ENCODE results near the gene ATXN7.

Gene ATXN7

GRCh38 chr3:63905731-63906620, 42.3 kb downstream of the ATXN7 start:
- DNase-seq = no peak

DNA sequence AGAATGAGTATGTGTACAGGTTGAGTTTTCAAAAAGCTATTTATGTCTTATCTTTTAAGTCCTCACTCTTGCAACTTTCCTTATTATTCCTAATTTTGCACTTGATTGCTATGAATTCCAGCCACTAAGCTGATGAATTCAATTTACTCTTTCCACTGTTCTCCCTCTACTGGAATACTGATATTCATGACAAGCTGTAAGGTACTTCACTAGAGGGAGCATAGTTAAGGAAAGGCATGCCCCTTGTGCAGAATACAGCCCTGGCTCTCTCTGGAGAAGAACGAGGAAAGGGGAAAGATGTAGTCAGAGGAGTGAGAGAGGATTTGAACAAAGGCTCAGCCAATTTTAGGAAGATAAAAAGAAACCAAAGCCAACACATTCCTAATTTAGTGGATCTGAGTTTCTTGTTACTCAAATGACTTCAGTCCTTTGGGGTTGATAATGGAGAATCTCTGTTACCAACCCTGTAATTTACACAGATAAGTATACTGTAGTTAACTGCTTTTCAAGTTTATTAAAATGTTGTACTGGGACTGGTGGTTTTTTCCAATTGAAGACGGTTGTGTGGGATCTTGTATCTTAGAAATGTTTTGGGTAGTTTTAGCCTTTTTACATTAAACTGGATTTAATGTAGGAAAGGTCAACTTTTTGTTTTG, 44.5 kb downstream of the ATXN7 start:
- DNase-seq = no peak

GRCh38 chr3:63908776-63909175, 45.1 kb downstream of the ATXN7 start:
- no peak for DNase-seq

- DNase-seq = no peak
Measured at GRCh38 chr3:63909431-63909830, 45.8 kb downstream of the ATXN7 start.

DNA sequence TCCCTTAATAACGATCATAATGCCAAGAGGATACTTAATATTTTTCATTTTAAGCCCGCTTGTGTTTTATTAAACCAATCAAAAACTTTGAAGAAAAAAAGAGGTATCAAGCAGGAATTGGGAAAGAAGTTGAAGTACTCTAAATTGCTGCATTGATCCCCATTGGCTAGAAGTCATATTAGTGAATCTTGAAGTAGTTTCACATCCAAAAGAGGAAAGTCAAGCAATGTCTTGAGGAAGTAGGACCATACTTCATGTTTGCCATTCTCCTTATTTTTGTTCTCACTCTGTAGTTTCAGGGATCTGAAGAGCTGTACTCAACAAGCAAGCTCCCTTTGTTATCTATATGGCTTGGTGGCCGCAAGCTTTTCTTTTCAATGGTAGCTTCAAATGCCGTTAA, 46.3 kb downstream of the ATXN7 start:
- DNase-seq = no peak

GRCh38 chr3:63910891-63911290, 47.2 kb downstream of the ATXN7 start:
- no peak for DNase-seq

DNA sequence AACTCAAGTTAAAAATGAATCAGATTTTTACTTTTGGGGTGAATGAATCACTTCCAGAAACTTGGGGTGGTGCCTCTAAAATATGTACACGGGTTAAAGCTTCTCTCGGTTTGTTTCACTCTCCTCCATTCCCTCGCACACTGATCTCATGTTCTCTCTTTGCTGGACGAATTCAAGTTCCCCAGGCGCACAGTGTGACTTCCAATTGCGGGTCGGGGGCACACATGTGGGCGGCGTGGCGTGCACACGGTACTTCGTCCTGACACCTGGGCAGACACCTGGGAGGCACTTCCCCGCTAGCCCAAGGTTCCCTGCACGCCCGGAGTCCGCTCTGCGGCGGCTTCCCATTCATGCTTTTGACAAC, 47.8 kb downstream of the ATXN7 start:
- no peak for DNase-seq

DNA sequence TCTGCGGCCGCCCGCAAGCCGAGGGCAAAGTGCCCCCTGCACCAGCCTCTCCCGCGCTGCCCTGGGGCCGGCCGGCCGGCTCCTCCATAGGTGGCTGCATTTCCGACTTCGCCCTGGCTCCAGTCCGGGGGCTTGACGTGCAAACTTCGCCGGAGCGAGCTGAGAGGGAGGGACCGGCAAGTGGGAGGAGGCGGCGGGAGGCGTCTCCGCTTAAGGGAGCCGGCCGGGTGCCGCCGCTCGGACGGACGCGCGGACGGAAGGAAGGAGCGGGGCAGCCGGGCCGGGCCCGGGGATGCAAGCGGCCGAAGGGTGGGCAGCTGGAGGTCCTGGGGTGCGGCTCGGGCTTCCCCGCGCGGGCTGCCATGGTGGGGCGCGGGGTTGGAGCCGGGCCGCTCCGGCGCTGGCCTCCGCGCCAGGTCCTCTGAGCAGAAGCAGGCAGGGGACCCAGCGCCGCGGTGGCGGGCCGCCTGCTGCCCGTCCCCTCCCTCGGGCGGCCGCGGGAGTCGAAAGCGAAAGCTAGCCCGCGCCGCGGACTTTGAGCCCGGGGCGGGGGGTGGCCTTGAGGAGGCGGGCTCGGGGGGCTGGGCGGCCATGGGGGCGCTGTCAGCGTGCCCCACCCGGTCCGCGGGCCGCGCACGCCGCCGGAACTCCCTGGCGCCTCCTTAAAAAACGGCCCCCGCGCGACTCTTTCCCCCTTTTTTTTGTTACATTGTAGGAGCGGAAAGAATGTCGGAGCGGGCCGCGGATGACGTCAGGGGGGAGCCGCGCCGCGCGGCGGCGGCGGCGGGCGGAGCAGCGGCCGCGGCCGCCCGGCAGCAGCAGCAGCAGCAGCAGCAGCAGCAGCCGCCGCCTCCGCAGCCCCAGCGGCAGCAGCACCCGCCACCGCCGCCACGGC, 48.5 kb downstream of the ATXN7 start, which contains the start of gene SCAANT1:
TSS of gene SCAANT1 (minus strand) at position 511 of the 895 bp plus-strand sequence.
- DNase-seq = peak; percentile 72

- peak; percentile 39 for DNase-seq
Measured at GRCh38 chr3:63912768-63913588, 49.3 kb downstream of the ATXN7 start.

- DNase-seq = no peak
Measured at GRCh38 chr3:63914312-63914711, 50.6 kb downstream of the ATXN7 start.

DNA sequence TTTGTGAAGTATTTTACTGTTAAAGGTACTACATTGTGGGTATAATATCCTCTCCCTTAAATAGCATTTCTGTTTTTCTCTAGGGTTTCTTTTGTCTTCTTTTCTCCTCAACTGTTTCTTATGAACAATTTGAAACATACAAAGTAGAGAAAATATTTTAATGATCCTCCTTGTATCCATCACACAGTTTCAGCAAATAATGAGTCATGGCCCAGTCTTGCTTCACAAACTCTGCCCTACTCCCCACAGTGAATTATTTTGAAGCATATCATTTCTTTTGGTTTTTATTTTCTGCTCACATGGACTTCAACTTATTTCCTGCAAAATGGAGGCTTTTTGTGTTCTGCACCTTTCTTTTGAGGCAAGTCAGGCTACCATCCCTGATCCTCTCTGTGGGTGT, 54.7 kb downstream of the ATXN7 start:
- no peak for DNase-seq

- DNase-seq = no peak
Measured at GRCh38 chr3:63920001-63920400, 56.3 kb downstream of the ATXN7 start.

- DNase-seq = no peak
Measured at GRCh38 chr3:63921741-63922482, 58.2 kb downstream of the ATXN7 start.

- DNase-seq = no peak
Measured at GRCh38 chr3:63922491-63923199, 59.0 kb downstream of the ATXN7 start.

DNA sequence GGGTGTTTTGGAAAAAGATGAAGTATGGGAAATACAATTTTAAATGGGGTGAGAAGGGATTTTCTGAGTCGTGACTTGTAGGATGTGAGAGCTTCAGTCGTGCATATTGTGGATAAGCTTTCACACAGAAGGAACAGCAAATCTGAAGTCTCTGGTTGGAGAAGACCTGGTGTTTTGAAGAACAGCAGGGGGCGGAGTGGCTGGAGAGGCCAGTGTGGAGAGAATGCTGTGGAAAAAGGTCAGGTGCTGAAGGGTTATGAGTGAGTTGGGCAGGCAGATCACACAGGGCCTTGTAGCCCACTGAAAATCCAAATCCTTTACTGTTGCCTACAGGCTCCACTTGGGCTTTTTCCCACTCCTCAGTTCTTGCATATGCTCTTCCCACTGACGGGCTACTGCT, 62.6 kb downstream of the ATXN7 start:
- DNase-seq = no peak

DNA sequence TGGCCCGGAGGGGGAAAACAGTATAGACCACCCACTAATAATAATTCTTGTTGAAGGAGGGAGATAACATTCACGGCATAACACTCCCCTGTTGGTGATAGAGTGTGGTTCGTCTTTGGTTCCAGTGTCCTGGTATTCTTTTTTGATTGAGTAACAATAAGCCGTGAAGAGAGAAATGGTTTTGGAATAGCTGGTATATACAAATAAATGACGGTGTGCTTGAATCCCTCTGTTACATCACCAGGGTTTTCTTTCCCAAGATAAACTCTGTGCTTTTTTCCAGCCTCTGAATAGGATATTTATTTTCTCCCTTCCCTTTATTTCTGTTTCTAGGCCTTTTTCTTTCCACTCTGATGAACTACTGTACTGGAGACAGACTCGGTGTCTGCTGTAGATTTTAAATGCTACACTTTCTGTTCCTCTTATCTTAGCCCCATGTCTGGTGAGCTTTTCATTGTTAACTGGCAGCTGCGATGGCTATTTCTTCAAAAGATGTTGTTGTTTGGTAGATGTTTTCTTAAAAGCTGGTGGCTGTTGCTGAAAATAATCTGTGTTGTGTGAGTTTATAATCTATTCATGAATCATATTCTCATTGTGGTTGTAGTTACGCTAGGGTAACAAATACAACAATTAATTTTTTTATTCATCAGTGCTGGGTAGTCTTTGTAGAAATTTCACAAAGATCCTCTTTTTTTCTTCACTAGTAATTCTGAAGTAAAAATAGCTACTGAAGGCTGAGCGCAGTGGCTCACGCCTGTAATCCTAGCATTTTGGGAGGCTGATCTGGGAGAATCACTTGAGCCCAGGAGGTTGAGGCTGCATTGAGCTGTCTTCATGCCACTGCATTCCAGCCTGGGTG, 64.0 kb downstream of the ATXN7 start:
- DNase-seq = no peak

- no peak for DNase-seq
Measured at GRCh38 chr3:63931290-63931689, 67.6 kb downstream of the ATXN7 start.

- no peak for DNase-seq
Measured at GRCh38 chr3:63932509-63933212, 69.0 kb downstream of the ATXN7 start.

GRCh38 chr3:63933459-63933858, 69.8 kb downstream of the ATXN7 start:
- DNase-seq = no peak
